NB4 (cell line): ENCODE results near the gene DLG2.

Experiments
- CTCF ChIP-seq: IDR thresholded peaks from one replicate; pipeline ENCODE4 v1.5.1; 2012; ENCODE audit warnings: low read depth, low read length
- MYC ChIP-seq: IDR thresholded peaks from 2 replicates; pipeline ENCODE4 v1.6.1; 2011; ENCODE audit warnings: low read depth, low read length
- POLR2A ChIP-seq: IDR thresholded peaks from 2 replicates; pipeline ENCODE4 v1.6.1; 2011; ENCODE audit warnings: mild to moderate bottlenecking; ENCODE audit not compliant: insufficient read length; ENCODE audit errors: extremely low read depth

- no peak for TF ChIP-seq CTCF
- TF ChIP-seq POLR2A: no peak
- TF ChIP-seq MYC: no peak
Measured at GRCh38 chr11:85394283-85394682, 232.9 kb downstream of the DLG2 start.
